Endometrial microvascular endothelial cells (primary cell): ENCODE results near the gene NFYC. TPM values are rescaled to one million over a fixed set of nuclear protein-coding genes. Genes with fewer than 3 reads are reported as not detected.

ENCODE experiments used
- in situ Hi-C: cut with HindIII; loops from 2 replicates; pipeline ENCODE4 v1.10.0; 2017; ENCODE audit warnings: low sequenced_read_pairs, low pct_unique_long_range_greater_than_20kb; ENCODE audit errors: inconsistent ontology term
- total RNA-seq: library from RNA; depleted of rRNA; stranded (reverse); fragments of >200 nt; gene quantifications from one replicate; pipeline ENCODE4 v1.2.3, GENCODE V29; 2015; ENCODE audit errors: inconsistent ontology term

The NFYC gene
- total RNA-seq, 1 donor from 2014 or later, result 37.7 TPM

DNA sequence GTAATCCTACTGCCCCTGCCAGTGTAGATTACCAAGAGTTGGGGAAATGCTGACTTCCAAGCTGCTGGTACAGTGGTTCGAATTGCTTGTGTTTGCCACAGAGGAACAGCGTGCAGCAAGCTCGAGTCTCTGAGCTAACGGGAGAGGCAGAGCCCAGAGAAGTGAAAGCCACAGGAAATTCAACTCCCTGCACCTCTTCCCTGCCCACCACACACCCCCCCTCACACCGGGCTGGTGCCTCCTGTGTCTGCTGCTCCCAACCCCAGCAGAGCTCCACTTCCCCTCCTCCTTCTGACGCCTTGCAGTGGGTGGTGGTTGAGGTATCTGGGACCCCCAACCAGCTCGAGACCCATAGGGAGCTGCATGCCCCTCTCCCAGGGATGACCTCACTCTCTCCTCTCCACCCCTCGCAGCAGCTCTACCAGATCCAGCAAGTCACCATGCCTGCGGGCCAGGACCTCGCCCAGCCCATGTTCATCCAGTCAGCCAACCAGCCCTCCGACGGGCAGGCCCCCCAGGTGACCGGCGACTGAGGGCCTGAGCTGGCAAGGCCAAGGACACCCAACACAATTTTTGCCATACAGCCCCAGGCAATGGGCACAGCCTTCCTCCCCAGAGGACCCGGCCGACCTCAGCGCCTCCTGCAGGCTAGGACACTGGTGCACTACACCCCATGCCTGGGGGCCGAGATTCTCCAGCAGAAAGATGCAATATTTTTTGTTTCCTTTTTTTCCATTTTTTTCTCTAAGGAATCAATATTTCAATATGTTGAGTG, 79.0 kb downstream of the NFYC start:
- in situ Hi-C loops, result no loop called here

DNA sequence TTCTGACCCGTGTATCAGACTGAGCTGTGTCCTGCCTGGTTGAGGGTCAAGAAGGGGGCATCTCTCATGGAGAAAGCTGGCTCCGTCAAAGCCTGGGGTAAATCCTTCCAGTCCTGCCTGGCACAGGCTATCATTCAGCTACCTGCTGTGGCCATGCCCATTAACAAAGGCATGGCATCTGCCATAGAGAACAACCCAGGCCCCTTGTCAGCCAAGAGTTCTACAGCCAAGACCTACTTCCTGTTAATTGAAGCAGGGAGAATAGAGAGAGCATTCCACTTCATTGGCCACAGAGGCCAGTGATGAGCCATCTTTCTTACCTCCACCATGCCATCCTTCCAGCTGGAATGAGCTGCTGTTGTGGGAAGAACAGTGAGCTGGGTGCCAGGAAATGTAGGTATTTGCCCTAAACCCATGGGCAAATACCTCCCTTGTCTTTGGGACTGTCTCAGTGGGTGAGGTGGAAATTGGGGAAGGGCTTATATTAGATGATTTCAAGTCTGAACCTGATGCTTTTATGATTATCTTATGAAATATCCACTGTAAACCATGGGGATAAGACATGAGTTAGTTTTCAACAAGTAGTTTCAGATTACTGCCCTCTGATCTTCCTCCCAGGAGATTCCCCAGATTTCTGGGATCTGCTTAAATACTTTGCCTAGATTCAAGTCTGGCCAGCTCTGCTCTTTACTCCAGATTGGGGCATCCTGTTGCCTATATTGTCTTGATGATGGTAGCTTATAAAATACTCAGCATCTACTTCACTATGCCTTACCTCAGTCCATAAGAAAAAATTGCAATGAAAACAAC, 80.8 kb downstream of the NFYC start:
- in situ Hi-C loops, result no loop called here

DNA sequence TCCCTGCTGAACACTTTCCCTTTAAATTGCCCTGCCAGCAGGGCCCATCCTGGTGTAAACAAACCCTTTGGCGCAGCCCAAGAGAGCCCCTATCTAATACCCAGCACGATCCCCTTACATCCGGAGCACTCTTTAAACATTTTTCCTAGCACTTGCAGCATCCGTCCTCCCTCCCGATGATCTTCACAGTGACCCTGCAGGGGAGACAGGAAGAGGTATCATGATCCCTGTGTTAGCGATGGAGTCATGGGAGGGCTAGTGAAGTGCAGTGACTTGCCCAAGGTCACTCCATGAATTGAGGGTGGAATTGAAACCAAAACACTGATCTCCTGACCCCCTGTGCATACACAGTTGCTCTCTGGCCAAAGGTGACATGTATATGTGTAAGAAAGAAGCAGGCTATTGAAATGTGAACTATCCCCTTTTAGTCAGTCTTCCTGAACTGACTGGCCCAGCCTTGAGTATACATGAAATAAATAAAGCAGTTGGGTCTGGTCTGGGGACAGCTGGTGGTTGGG, 82.3 kb downstream of the NFYC start:
- in situ Hi-C loops, result no loop called here

DNA sequence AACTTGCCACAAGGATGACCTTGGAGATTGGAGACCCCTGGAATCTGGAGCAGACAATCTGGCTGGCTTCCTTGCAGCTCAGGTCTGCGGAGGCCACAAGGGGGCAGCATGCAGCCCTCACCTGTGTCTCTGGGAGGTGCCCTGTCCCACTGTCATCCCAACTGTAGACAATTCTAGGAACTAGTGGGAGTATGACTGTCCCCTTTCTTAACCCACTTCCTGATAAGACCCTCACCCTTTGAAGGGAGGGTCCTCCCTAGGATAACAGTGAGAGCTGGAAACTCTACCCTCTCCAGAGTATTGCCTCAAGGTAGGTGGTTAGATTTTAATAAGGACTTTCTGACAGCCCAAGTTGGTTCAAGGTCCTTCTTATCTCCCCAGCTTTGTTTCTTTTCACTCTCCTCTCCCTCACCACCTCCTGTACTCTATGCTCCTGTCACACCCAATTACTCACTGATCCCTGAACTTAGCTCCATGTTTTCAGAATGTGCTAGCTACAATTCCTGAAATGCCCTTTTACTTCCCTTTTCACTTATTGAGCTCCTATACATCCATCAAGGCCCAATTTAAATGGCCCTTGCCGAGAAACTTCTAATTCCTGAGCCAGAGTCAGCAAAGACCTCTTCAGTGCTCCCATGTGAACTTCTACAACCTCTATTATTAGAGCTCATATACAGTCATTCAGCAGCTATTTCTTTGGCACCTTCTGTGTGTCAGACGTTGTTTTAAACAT, 82.9 kb downstream of the NFYC start:
- in situ Hi-C loops, result no loop called here

DNA sequence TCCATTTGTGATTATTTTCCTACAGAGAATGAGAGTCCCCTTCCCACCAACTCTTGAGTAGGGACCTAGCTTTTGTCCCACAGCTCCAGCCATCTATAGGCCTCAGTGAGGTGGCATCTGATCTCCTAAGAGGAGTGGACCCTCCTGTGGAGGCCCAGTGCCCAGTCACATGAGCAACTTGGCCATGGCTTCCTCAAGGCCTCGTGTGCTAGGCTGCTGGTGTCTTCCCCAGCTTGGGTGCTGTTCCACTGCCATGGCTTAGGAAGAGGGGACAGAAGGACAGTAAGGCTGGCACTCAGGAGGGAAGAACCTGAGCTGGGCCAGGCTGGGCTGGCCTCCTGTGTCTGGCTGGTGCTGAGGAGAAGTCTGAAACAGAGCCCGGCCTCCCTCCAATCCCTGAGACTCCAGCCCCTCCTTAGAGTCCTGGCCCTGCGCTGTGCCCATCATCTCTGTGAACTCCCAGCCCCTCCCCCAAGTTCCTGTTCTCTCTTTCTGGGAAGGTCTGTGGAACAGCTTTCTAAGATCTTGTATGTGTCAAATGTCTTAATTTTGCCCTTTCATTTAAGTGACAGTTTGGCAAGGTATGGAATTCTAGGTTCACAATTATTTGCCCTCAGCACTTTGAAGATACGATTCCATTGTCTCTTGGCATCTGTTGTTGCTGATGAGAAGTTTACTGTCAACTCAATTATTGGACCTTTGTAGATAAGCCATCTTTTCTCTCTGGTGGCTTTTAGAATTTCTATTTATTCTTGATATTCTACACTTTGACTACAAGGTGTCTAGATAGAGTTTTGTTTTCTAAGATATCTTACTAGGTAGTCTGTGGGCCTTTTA, 85.0 kb downstream of the NFYC start:
- in situ Hi-C loops, result no loop called here

DNA sequence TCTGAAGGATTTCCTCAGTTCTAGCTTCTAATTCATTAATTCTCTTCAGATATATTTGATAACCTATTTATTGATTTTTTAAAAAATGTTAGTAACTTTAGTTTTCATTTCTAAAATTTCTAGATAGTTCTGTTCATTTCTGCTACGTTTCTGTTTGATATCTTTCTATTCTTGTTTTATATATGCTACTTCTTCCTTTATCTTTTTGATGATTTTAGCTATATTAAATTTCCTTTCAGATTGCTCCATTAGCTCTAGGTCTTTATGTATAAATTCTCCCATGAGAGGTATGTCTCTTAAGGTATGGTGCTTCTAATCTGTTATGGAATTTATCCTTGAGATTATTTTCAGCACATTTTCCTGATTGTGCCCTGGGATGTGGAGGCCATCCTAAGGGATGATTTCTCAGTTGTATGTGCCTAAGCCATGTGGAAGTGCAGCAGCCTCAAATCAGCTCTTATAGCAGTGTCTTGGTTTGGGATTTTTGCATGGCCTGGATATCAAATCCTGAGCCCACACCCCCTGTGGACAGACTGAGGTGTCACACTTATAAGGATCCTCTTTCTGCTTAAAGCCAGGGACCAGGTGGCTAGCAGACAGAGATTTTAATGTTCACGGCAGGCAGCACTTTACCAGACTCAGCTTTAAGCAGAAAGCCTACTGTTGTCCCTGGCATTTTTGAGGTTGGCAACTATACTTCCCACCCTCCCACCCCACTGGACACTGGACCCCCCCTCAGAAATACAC, 85.9 kb downstream of the NFYC start:
- in situ Hi-C loops, result no loop called here

DNA sequence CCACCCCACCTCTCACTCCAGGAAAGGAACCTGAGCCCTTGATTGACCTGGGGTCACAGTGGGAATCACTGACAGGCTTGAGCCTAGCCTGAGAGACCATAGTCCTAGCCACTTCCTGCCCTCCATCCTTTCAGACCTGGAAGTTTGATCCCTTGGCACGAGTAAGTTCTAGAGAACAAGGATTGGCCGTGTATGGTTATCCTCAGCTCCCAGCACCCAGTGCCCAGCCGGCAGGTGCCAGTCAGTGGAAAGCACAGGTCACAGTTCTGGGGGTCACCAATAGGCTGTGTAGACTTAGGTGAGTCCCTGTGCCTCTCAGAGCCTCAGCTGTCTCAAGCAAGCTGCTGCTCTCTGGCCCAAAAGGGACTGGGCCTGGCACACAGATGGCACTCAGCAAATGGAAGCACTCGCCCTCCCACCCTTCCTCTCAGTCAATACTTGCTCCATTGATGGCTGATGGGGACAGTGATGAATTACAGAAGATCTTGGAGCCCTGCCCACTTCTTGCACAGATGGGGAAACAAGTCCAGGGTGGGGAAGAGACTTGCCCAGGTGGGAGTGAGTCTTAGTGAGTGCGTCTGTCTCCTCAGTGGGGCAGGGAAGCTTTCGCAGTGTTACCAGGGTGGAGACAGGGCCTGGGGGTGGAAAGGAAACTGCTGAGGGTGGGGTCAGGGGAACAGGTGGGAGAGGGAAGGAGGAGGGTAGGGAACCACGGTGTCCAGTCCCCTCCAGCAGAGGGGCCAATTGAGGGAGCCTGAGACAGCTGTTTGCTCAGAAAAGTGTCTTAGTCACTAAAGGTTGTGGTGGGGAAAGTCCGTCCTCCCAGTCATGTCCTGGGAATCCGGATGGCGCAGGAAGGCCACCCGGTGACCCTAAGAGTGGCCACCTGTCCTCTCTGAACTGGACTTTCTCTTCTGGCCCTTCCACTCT, 89.4 kb downstream of the NFYC start:
- in situ Hi-C loops, result no loop called here

DNA sequence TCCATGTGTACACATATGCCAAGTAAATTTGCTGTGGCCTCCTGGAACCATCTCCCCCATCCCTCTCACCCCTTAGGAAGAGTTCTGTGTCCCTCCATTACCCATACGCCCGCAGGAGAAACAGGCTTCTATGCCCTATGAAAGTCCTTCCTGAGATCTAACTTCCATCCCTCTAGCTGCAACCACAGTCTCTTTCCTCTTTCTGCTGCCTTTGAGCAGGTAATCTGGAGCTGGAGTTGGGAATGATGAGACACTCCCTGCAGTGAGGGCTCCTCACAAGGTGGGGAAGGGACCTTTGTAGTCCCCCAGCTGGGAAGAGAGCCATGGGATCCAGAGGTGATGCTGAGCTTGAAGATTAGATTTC, 90.1 kb downstream of the NFYC start:
- in situ Hi-C loops, result no loop called here

DNA sequence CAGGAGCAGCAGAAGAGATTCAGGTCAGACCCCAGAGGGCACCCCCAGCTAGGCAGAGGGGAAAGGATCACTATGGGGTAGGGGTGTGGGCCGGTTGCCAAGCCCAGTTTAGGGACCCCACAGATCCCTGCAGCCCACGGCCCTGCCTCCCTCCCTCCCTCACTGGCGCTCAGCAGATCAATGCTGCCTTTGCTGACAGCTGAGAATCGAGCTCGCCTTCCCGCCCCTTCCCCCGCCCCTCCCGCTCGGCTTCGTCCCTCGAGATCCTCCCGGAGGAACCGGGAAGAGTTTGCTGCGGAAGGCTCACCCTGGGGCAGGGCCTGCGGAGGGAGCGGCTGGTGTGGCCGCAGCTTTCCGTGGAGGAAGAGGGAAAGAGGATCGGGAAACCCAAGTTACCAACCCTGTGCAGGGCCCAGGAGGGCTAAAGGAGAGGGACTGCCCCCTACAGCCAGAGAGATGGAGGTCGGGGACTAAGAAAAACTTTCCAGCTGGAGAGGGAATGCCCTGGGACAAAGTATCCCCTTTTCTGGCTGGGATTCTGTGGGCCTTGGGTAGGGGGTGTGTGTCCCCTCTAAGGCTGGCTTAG, 91.0 kb downstream of the NFYC start:
- in situ Hi-C loops, result no loop called here

DNA sequence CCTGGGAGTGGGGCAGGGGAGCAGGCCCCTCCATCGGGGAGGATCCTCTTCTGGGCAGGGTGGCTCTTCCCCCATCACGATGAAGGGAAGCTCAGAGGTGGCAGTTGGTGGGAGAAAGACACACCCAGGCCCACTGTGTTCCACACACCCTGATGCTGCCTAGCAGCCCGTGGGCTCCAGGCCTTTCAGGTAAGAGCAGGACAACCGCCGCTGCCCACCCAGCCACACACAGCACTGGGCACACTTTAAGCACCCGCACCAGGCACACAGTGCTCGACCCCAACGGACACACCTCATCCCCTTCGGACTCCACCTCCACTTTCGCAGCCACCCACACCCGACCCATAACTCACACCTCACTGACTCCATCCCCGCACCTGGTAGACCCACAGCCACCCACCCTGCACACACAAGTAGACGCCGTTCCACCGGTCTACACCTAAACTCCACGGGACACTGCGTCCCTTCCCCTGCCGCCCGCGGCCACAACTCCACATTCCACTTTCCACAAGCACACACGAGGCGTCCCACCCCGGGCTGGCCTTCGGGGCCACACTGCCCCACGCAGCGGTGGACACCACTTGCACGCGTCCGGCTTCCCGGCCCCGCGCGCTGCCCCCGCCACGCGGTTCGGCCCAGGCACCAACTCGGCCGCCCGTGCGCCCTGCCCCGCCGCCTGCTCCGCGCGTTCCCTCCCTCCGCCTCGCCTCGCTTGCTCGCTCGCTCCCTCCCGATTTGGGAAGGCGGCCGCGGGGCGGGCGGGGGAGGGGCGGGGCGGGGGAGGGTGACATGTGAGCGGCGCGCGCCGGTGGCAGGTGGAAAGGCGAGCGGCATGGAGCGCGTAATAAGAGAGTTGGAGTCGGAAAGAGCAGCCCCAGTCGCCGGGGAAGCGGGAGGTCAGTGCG, 91.7 kb downstream of the NFYC start, which contains the start of gene KCNQ4:
Gene KCNQ4, plus strand, starts transcription at position 787 of the 905 bp plus-strand sequence. CDS start 307 bp downstream, outside the sequence.
- in situ Hi-C loops, result no loop called here

DNA sequence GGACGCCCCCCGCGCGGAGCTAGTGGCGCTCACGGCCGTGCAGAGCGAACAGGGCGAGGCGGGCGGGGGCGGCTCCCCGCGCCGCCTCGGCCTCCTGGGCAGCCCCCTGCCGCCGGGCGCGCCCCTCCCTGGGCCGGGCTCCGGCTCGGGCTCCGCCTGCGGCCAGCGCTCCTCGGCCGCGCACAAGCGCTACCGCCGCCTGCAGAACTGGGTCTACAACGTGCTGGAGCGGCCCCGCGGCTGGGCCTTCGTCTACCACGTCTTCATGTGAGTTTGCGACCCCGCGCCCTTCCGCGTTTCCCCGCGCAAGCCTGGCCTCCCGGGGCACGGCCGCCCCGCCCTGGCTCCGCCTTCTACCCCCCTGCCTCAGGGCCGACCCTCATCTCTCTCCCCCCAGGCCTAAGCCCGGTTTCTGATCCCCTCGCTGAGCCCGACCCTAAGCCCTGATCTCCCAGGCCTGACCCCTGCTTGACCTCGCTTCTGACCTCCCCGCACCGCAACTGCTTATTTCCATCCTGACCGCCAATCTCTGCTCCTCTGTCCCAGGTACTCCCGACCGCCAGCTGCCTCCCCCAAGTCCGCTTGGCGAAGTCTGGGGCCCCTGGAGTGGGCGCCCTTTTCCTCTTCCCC, 92.8 kb downstream of the NFYC start:
- in situ Hi-C loops, result no loop called here

DNA sequence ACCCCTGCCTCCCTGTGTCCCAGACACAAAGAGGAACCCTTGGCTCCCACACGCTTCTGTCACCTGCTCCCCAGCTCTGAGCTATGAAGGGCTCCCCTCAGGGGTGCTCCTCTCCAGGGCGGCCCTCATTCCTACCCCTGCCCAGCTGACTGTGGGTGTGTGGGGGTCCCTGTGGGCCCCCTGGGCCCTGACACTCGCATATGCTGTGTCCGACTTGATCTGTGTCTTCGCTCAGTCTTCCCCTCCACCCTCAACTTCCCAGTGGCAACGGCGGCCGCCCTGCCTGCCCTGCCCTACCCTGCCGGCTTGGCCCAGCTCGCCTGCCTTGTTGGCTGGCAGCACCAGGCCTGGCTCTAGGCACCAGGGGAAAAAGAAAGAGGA, 93.3 kb downstream of the NFYC start:
- in situ Hi-C loops, result no loop called here

DNA sequence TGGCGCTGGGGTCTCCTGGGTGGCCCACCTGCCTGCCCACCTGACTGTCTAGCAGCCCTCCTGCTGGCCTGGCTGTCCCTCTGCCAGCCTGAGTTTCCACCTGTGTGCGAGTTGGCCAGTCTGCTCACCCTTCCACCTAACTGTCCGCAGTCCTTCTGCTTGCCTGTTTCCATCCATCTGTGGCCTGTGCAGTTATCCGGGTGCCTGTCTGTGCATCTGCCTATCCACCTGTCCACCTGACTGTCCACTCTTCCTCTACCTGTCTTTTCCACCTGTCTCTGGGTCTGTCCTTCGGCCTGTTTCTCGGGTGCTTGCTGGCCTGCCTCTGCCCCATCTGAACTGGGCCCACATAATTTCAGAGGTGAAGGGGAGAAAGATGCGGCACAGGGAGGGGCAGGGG, 93.9 kb downstream of the NFYC start:
- in situ Hi-C loops, result no loop called here

DNA sequence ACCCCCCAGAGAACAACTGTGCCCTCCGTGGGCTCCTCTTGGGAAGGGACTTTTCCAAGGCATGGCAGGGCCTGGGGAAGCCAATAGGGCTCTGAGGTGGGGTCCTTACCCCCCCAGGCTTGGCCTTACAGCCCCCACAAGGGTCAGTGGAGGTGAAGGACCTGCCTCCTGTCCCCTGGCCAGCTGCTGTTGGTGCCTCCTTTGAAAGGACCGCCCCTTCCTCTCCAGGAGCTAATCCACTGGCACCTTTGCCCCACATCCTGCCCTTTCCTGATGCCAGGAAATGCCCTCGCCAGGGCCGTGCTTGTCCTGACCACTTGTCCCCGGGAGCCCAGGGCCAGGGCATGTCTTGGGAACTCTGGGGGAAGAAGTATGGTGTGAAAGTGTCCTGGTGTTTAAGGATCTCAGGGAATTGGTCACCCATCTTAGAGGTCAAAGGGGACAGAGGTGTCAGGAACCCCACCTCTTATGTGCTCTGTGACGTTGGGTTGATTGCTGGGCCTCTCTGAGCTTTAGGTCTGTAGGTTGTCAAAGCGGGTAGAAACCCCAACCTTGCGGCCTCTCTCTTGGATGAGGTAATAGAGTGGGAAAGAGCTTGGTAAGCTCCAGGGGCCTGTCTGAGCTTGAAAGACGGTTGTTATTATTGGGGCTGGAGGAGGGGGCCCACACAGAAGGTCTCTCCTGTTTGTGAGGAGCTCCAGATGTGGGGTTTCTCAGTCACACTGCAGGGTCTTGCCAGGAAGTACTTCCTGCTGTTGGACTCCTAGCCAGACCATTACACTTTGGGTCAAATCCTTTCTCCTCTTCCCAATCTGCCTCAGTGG, 94.9 kb downstream of the NFYC start:
- in situ Hi-C loops, result no loop called here
